Left hindlimb (tissue), 1 donor: ENCODE measurements around the gene PCP4.

Experiments
- DNase-seq: peaks from one replicate; pipeline ENCODE4 v3.0.0-alpha.2; 2018

The PCP4 gene

GRCh38 chr21:39867198-39867650, at the start of gene PCP4:
TSS of gene PCP4 (plus strand) at chr21:39867438. CDS start at chr21:39867502, 64 bp downstream.
- DNase-seq: peak; percentile 71

- DNase-seq: no peak
Measured at GRCh38 chr21:39818557-39818956, 48.7 kb upstream of the PCP4 start.

- DNase-seq: no peak
Measured at GRCh38 chr21:39822042-39822441, 45.2 kb upstream of the PCP4 start.

- DNase-seq: no peak
Measured at GRCh38 chr21:39825250-39825649, 42.0 kb upstream of the PCP4 start.

GRCh38 chr21:39834543-39834942, 32.7 kb upstream of the PCP4 start:
- DNase-seq: no peak

GRCh38 chr21:39837861-39838359, 29.3 kb upstream of the PCP4 start:
- no peak for DNase-seq

- DNase-seq: no peak
Measured at GRCh38 chr21:39840373-39841097, 26.7 kb upstream of the PCP4 start.

- no peak for DNase-seq
Measured at GRCh38 chr21:39842741-39843459, 24.3 kb upstream of the PCP4 start.

GRCh38 chr21:39843483-39843882, 23.8 kb upstream of the PCP4 start:
- DNase-seq: no peak

- no peak for DNase-seq
Measured at GRCh38 chr21:39843916-39844315, 23.3 kb upstream of the PCP4 start.

- DNase-seq: no peak
Measured at GRCh38 chr21:39845571-39846130, 21.6 kb upstream of the PCP4 start.

- DNase-seq: no peak
Measured at GRCh38 chr21:39847877-39848276, 19.4 kb upstream of the PCP4 start.

- DNase-seq: no peak
Measured at GRCh38 chr21:39849014-39849655, 18.1 kb upstream of the PCP4 start.

- DNase-seq: no peak
Measured at GRCh38 chr21:39850333-39850732, 16.9 kb upstream of the PCP4 start.

GRCh38 chr21:39851002-39851618, 16.1 kb upstream of the PCP4 start:
- DNase-seq: no peak

- DNase-seq: no peak
Measured at GRCh38 chr21:39852021-39852721, 15.1 kb upstream of the PCP4 start.

- DNase-seq: no peak
Measured at GRCh38 chr21:39852726-39853500, 14.3 kb upstream of the PCP4 start.

- DNase-seq: no peak
Measured at GRCh38 chr21:39854572-39854971, 12.7 kb upstream of the PCP4 start.

- no peak for DNase-seq
Measured at GRCh38 chr21:39855595-39855994, 11.6 kb upstream of the PCP4 start.

GRCh38 chr21:39860600-39860999, 6.6 kb upstream of the PCP4 start:
- no peak for DNase-seq

- DNase-seq: no peak
Measured at GRCh38 chr21:39863111-39863510, 4.1 kb upstream of the PCP4 start.
